GM21737 (cell line): Measurements from ENCODE around the gene ZRANB3.
"Not testable (repeated sequence)": the region's sequence is repeated elsewhere in the genome, so short reads cannot be mapped to it uniquely, and the experiment has no call there.

Experiments used
- ATAC-seq: cut with Tn5 transposase; IDR thresholded peaks from one replicate; pipeline ENCODE4 v1.9.1; 2021; ENCODE audit warnings: mild to moderate bottlenecking, moderate library complexity; ENCODE audit not compliant: unreplicated experiment

Gene ZRANB3

GRCh38 chr2:135490376-135490775 is 40.6 kb downstream of the ZRANB3 start:
- ATAC-seq: no peak

- no peak for ATAC-seq
Measured at GRCh38 chr2:135485441-135485840, 45.6 kb downstream of the ZRANB3 start.

GRCh38 chr2:135475128-135475527 is 55.9 kb downstream of the ZRANB3 start:
- ATAC-seq: no peak

- no peak for ATAC-seq
Measured at GRCh38 chr2:135473567-135473966, 57.5 kb downstream of the ZRANB3 start.

GRCh38 chr2:135471106-135471505 is 59.9 kb downstream of the ZRANB3 start:
- no peak for ATAC-seq

GRCh38 chr2:135457279-135457678 is 73.7 kb downstream of the ZRANB3 start:
- ATAC-seq: no peak

GRCh38 chr2:135456835-135457234 is 74.2 kb downstream of the ZRANB3 start:
- ATAC-seq: no peak

GRCh38 chr2:135456431-135456830 is 74.6 kb downstream of the ZRANB3 start:
- no peak for ATAC-seq

- ATAC-seq: no peak
Measured at GRCh38 chr2:135454608-135455007, 76.4 kb downstream of the ZRANB3 start.

GRCh38 chr2:135453027-135453426 is 78.0 kb downstream of the ZRANB3 start:
- ATAC-seq: not testable (repeated sequence)

GRCh38 chr2:135451966-135452365 is 79.1 kb downstream of the ZRANB3 start:
- ATAC-seq: no peak

GRCh38 chr2:135443013-135443412 is 88.0 kb downstream of the ZRANB3 start:
- ATAC-seq: not testable (repeated sequence)

- ATAC-seq: not testable (repeated sequence)
Measured at GRCh38 chr2:135435155-135435554, 95.9 kb downstream of the ZRANB3 start.

GRCh38 chr2:135424849-135425248 is 106.2 kb downstream of the ZRANB3 start:
- no peak for ATAC-seq

- no peak for ATAC-seq
Measured at GRCh38 chr2:135422898-135423297, 108.1 kb downstream of the ZRANB3 start.

GRCh38 chr2:135411646-135412045 is 119.4 kb downstream of the ZRANB3 start:
- no peak for ATAC-seq

GRCh38 chr2:135409436-135409835 is 121.6 kb downstream of the ZRANB3 start:
- ATAC-seq: no peak

GRCh38 chr2:135396259-135396658 is 134.8 kb downstream of the ZRANB3 start:
- ATAC-seq: not testable (repeated sequence)

- no peak for ATAC-seq
Measured at GRCh38 chr2:135386993-135387392, 144.0 kb downstream of the ZRANB3 start.

GRCh38 chr2:135378591-135378990 is 152.4 kb downstream of the ZRANB3 start:
- no peak for ATAC-seq

- no peak for ATAC-seq
Measured at GRCh38 chr2:135373702-135374101, 157.3 kb downstream of the ZRANB3 start.

GRCh38 chr2:135349941-135350340 is 181.1 kb downstream of the ZRANB3 start:
- no peak for ATAC-seq

GRCh38 chr2:135348096-135348704 is 182.8 kb downstream of the ZRANB3 start:
- not testable (repeated sequence) for ATAC-seq
